ENCODE measurements around the gene OSER1.

DNA sequence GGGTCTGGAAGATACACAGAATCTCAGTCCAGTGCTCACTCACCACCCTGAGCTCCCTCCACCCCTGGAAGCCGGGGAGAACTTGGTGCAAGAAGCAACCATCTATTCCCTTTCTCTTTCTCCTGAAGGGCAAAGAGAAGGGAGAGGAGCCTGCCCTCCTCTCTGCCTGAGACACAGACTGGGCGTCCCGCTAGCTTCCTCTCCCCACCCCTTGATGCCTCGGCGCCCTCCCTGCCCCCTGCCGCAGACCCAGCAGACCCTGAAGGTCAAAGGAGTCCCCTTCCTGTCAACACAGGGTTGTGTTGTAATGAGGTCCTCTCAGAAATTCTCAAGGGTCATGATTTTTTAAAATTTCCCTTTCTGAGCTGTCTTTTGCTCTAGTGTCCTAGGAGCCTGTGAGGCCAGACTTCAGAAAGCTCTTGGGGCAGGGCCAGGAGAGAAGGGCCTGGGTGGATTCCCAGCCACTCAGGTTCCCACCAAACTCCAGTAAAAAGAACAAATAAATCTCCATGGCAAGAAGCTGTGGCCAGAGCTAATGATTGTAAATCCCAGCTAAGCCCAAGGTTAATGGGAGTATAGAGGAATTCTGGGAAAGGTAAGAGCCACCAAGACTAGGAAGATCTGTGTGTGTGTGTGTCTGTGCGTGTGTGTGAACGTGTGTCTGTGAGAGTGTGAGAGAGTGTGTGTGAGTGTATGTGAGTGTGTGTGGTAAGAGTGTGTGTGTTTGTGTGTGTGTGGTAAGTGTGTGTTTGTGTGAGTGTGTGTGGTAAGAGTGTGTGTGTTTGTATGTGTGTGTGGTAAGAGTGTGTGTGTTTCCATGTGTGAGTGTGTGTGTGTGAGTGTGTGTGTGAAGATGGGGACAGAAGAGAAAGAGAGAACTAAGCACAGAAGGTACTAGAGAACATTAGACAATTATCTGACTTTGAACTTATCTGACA lies 22.5 kb downstream of the OSER1 start:
- TF ChIP-seq, protein P1, sequence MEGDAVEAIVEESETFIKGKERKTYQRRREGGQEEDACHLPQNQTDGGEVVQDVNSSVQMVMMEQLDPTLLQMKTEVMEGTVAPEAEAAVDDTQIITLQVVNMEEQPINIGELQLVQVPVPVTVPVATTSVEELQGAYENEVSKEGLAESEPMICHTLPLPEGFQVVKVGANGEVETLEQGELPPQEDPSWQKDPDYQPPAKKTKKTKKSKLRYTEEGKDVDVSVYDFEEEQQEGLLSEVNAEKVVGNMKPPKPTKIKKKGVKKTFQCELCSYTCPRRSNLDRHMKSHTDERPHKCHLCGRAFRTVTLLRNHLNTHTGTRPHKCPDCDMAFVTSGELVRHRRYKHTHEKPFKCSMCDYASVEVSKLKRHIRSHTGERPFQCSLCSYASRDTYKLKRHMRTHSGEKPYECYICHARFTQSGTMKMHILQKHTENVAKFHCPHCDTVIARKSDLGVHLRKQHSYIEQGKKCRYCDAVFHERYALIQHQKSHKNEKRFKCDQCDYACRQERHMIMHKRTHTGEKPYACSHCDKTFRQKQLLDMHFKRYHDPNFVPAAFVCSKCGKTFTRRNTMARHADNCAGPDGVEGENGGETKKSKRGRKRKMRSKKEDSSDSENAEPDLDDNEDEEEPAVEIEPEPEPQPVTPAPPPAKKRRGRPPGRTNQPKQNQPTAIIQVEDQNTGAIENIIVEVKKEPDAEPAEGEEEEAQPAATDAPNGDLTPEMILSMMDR (IDR thresholded peaks at IDR 0.05 in 4 of 5, conservative IDR thresholded peaks at IDR 0.05 in 1 of 5): no peak
- no peak for TF ChIP-seq POLR2A (IDR thresholded peaks at IDR 0.05)

Data from gastrocnemius medialis (tissue), 4 donors.